Stomach (tissue), 9 donors: ENCODE measurements around the gene PTPRJ. TPM values are rescaled to one million over a fixed set of nuclear protein-coding genes. Genes with fewer than 3 reads are reported as not detected.
A peak's percentile ranks its signal among the peaks of the same experiment; 100 is the strongest.

Source experiments
- DNase-seq, 2 donors: peaks; one replicate each; pipeline versions ENCODE4 v3.0.0 to v3.0.0-alpha.2; 2013 to 2019
- H3K27ac ChIP-seq, 5 donors: fragments of 200-600 bp in 4 of 5; sonication (generic) in 4 of 5; one replicate each; pipeline ENCODE4 v1.5.1; 2013 to 2019; ENCODE audit warnings: mild to moderate bottlenecking in 1 of 5, moderate library complexity in 1 of 5
- H3K27me3 ChIP-seq, 3 donors: fragments of 200-600 bp; sonication (generic); one replicate each; pipeline ENCODE4 v1.5.1; 2017 to 2019; ENCODE audit warnings: mixed run types in 1 of 3
- H3K36me3 ChIP-seq, 4 donors: fragments of 200-600 bp; sonication (generic); 1 replicate in 3 of 4; 2 replicates in 1 of 4; pipeline ENCODE4 v1.5.1; 2016 to 2019
- H3K4me1 ChIP-seq, 4 donors: fragments of 200-600 bp; sonication (generic); one replicate each; pipeline ENCODE4 v1.5.1; 2016 to 2019
- H3K4me3 ChIP-seq, 4 donors: fragments of 200-600 bp; sonication (generic) in 3 of 4; one replicate each; pipeline ENCODE4 v1.5.1; 2016 to 2019; ENCODE audit warnings: mild to moderate bottlenecking in 1 of 4
- H3K9me3 ChIP-seq, 4 donors: fragments of 200-600 bp; sonication (generic); one replicate each; pipeline ENCODE4 v1.5.1; 2016 to 2019
- CTCF ChIP-seq, 7 experiments: fragments of 450-650 bp in 4 of 7; fragments of 200-600 bp in 3 of 7; sonication (generic) in 3 of 7; IDR thresholded peaks; one replicate each; pipeline ENCODE4 v1.5.1; 2016 to 2019; ENCODE audit warnings: antibody characterized with exemption in 7 of 7, control low read depth in 2 of 7, mild to moderate bottlenecking in 1 of 7
- EP300 ChIP-seq: sonication (generic); formaldehyde crosslinking; IDR thresholded peaks from one replicate; pipeline ENCODE4 v1.6.1; 2017; ENCODE audit warnings: antibody characterized with exemption
- POLR2A ChIP-seq, 4 donors: fragments of 450-650 bp; IDR thresholded peaks; one replicate each; pipeline ENCODE4 v1.6.1; 2016; ENCODE audit warnings: antibody characterized with exemption in 4 of 4, control low read depth in 2 of 4, mild to moderate bottlenecking in 1 of 4, moderate library complexity in 1 of 4
- POLR2AphosphoS5 ChIP-seq, 3 donors: sonication (generic); formaldehyde crosslinking; IDR thresholded peaks; one replicate each; pipeline ENCODE4 v1.6.1; 2016; ENCODE audit warnings: antibody characterized with exemption in 3 of 3
- WGBS, 5 donors: extraction: QIAGEN DNeasy Blood & Tissue Kit in 3 of 5; methylation state at CpG; one replicate each; pipeline versions ENCODE4 v1.1.5 to v1.1.7; 2013 to 2018; 5-methylcytosine and 5-hydroxymethylcytosine counted together
- intact Hi-C: fragments of 100-400 bp; cut with DNase I; formaldehyde crosslinking; loops from one replicate; pipeline ENCODE4 v1.15.1; 2023; ENCODE audit warnings: low total_unique reads
- polyA plus RNA-seq, 3 donors: library from polyadenylated mRNA; stranded (reverse); fragments of 200-250 nt; gene quantifications; one replicate each; pipeline ENCODE4 v1.2.3, GENCODE V29; 2013
- total RNA-seq, 5 donors: library from RNA; depleted of rRNA; stranded (reverse); fragments of >200 nt; gene quantifications; one replicate each; pipeline versions ENCODE4 v1.1.0 to v1.2.3, GENCODE V29; 2014 to 2016
- donor health status: healthy with polysubstance abuse.
- donor health status: Bipolar disorder and iron deficiency.
- donor health status: healthy.

PTPRJ gene
- total and polyA plus RNA-seq, 8 donors, result 2.6 to 351 (median 20.7) TPM

- Histone ChIP-seq H3K27ac (no peak overlapping the region), H3K36me3 (peaks cover 33 to 83% (median 79%) of the 10 kb centered on the region in 4 donors), H3K4me1 (no peaks in the 10 kb centered on the region), H3K9me3 (no peaks in the 10 kb centered on the region), H3K27me3 (no peaks in the 10 kb centered on the region), H3K4me3 (no peak overlapping the region)
- TF ChIP-seq CTCF (IDR thresholded peaks at IDR 0.05) (no peak), EP300 (no peak)
- DNase-seq, result no peak
- WGBS, 5 donors, result 65 to 72% (median 71%) methylated on average over 3 of the region's 3 CpGs
- intact Hi-C loops, result no loop called here
Measured at GRCh38 chr11:48141475-48142122, 161.2 kb downstream of the PTPRJ start.

GRCh38 chr11:48142889-48143288 is 162.5 kb downstream of the PTPRJ start:
- no peak for DNase-seq
- no peaks in the 10 kb centered on the region for H3K27me3 ChIP-seq
- no peak overlapping the region for H3K27ac ChIP-seq
- no peak overlapping the region for H3K4me3 ChIP-seq
- no peak for TF ChIP-seq POLR2AphosphoS5 (IDR thresholded peaks at IDR 0.05)
- TF ChIP-seq POLR2A (IDR thresholded peaks at IDR 0.05), result no peak
- no peak for TF ChIP-seq EP300
- TF ChIP-seq CTCF (IDR thresholded peaks at IDR 0.05), result no peak
- no peaks in the 10 kb centered on the region for H3K9me3 ChIP-seq
- H3K36me3 ChIP-seq, result peaks cover 33 to 83% (median 80%) of the 10 kb centered on the region in 4 donors
- no peaks in the 10 kb centered on the region for H3K4me1 ChIP-seq
- intact Hi-C loops, result no loop called here
- WGBS, 5 donors, result 91 to 97% (median 92%) methylated on average over 4 of the region's 4 CpGs

DNA sequence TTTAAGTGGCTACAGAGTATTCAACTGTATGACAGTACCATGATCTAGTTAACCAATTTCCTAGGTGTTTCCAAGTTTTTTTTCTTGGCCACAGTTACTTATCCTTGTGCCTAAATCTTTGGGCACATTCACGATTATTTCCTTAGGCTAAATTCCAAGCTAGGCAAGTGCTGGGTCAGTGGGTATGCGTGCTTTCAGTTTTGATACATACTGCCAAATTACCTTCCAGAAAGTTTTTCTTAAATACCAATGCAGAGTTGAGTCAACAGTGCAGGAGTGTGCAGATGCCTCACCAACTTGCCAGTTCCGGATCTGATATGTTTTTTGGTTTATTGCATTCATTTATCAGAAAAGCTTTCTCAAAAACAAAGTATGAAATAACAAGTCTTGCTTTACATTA is 168.4 kb downstream of the PTPRJ start:
- H3K9me3 ChIP-seq, result peaks cover 0 to 14% (median 0%) of the 10 kb centered on the region in 4 donors
- intact Hi-C loops, result no loop called here
- peaks cover 34 to 92% (median 89%) of the 10 kb centered on the region in 4 donors for H3K36me3 ChIP-seq
- H3K4me3 ChIP-seq, result no peak overlapping the region
- H3K27me3 ChIP-seq, result no peaks in the 10 kb centered on the region
- H3K27ac ChIP-seq, result no peak overlapping the region
- H3K4me1 ChIP-seq, result no peaks in the 10 kb centered on the region
- 31 to 62% (median 51%) methylated on average over 3 of the region's 3 CpGs for WGBS, 5 donors
- TF ChIP-seq CTCF (IDR thresholded peaks at IDR 0.05) (no peak), POLR2AphosphoS5 (IDR thresholded peaks at IDR 0.05) (no peak), POLR2A (IDR thresholded peaks at IDR 0.05) (no peak), EP300 (no peak)
- DNase-seq, result no peak

GRCh38 chr11:48150213-48150612 is 169.9 kb downstream of the PTPRJ start:
- Histone ChIP-seq H3K9me3 (peaks cover 0 to 14% (median 0%) of the 10 kb centered on the region in 4 donors), H3K27ac (no peak overlapping the region), H3K4me3 (no peak overlapping the region), H3K4me1 (no peaks in the 10 kb centered on the region), H3K36me3 (peaks cover 33 to 92% (median 89%) of the 10 kb centered on the region in 4 donors), H3K27me3 (no peaks in the 10 kb centered on the region)
- 79 to 85% (median 82%) methylated on average over 4 of the region's 4 CpGs for WGBS, 5 donors
- peak in 1 of 2 donors; percentile 24 for DNase-seq
- intact Hi-C loops, result no loop called here
- TF ChIP-seq POLR2AphosphoS5 (IDR thresholded peaks at IDR 0.05) (no peak), CTCF (IDR thresholded peaks at IDR 0.05) (no peak), EP300 (no peak), POLR2A (IDR thresholded peaks at IDR 0.05) (no peak)
